ENCODE results near the gene NTF4.
A peak's percentile ranks its signal among the peaks of the same experiment; 100 is the strongest.
"Not testable (repeated sequence)": the region's sequence is repeated elsewhere in the genome, so short reads cannot be mapped to it uniquely, and the experiment has no call there.

The NTF4 gene

DNA sequence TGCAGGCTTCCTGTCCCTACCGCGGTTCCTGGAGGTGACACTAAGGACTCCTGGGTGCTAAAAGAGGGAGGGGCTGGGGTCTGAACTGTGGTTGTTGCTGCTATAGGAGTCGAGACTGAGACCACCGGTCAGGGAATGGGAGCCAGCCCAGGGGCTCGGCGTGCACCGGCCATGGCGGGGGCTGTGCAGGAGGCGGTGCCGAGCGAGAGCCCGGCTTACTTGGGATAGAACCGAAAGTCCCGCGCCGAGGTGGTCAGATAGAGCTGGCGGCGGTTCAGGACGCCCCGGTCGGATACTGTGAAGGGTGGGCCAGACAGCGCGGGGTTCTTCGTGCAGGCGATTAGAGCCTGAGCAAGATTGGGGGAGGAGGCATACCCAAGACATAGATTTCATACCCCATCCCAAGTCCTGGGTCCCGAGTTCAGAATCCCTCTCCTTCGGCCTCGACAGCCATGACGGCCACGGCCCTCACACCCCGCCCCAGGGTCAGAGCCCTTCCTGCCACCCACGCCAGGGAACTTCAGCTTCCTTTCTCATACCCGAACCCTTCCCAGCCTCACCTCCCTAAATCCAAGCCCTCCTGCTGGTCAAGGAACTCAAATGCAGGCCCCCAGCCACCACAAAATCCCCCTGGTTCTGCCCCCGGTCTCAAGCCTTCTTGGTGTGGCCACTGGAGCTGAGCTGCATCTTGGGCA lies 7.6 kb downstream of the NTF4 start:
- DNase-seq (ENCODE audit: low spot score) = not testable (repeated sequence)

DNA sequence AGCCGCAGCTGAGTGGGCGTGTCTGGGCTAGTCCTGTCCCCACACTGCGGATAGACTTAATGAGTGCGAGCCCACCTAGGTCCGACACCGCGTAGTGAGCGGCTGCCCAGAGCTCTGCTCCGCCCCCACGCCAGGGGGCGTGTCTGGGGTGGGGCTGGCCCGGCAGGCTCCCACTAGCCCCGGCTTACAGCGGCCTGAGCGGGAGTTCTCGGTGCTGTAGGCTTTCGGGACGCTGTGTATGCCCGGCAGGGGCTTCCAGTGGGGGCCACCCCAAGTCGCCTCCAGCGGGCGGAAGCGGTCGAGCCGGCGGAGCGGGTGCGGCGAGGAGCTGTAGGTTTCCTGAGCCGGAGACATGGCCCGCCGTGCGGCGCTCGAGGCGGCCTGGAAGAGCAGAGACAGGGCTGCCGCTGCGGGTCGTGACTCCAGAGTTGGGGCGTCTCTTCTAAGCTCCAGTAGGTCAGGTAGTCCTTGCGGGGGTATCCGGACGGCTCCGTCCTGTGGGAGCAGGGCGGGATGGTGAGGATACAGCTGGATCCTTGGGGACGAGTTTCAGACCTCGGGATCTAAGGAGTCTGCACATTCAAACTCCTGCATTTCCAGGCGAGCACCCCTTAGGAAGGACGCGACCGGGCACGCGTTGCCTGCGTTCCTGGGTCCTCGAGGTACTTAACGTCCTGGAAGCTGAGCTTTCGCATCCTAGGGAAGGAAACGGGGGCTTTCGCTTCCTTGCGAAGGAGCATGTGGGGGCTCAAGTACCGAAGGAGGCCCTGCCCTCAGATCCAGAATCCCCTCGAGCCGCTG lies 8.3 kb downstream of the NTF4 start:
- peak; percentile 89 for DNase-seq (ENCODE audit: low spot score)

- peak; percentile 67 for DNase-seq (ENCODE audit: low spot score)
Observed at GRCh38 chr19:49050376-49051033, 14.1 kb downstream of the NTF4 start.

DNA sequence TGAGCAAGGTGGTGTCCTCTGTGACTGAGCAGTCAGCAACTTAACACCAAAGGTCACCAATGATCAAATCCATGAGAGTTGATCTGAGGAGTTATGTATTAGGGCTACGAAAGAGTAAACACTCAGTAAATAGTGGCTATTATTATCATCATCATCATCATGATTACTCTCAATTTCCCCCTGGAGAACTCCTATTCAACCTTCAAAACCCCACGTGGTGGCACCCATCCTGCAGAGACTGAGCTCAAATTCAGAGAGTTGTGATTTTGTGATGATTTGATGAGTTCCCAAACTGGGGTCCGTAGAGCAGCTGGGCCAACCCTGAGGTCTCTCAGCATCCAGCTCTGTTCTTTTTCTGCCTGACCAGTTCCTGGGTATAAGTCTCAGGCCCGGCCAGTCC lies 14.8 kb downstream of the NTF4 start:
- not testable (repeated sequence) for DNase-seq (ENCODE audit: low spot score)

DNA sequence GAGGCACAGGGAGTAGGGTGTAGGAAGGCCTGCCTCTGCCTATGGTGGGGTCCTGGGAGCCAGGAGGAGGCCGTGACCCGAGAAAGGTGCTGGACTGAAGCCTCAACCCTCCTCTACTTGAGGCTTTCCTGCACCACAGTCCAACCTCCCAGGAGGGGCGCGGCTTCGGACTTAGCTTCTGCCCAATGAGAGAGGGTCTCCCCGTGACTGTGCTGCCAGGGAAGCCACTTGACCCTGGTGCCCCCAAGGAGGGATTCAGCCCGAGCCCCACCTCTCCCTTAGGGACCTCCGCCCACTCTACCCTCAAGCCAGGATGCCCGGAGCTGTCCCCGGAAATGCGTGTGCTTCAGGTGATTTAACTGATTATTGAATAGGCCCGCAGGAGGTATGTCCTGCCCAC lies 15.6 kb downstream of the NTF4 start, which contains the start of gene CGB8:
Gene CGB8 (minus strand): TSS at position 101 of the 400 bp plus-strand sequence. CDS start 372 bp downstream, outside the sequence.
- DNase-seq (ENCODE audit: low spot score) = not testable (repeated sequence)

DNA sequence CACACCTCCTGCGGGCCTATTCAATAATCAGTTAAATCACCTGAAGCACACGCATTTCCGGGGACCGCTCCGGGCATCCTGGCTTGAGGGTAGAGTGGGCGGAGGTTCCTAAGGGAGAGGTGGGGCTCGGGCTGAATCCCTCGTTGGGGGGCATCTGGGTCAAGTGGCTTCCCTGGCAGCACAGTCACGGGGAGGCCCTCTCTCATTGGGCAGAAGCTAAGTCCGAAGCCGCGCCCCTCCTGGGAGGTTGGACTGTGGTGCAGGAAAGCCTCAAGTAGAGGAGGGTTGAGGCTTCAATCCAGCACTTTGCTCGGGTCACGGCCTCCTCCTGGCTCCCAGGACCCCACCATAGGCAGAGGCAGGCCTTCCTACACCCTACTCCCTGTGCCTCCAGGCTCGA lies 21.1 kb downstream of the NTF4 start, which contains the start of gene CGB5:
Gene CGB5 (plus strand): TSS at position 301 of the 400 bp plus-strand sequence. CDS start 362 bp downstream, outside the sequence.
- DNase-seq (ENCODE audit: low spot score) = not testable (repeated sequence)

- not testable (repeated sequence) for DNase-seq (ENCODE audit: low spot score)
Observed at GRCh38 chr19:49042666-49043065, 22.0 kb downstream of the NTF4 start.

- no peak for DNase-seq (ENCODE audit: low spot score)
Observed at GRCh38 chr19:49042177-49042576, 22.4 kb downstream of the NTF4 start.

- not testable (repeated sequence) for DNase-seq (ENCODE audit: low spot score)
Observed at GRCh38 chr19:49039736-49040135, 24.9 kb downstream of the NTF4 start.

- not testable (repeated sequence) for DNase-seq (ENCODE audit: low spot score)
Observed at GRCh38 chr19:49038557-49039276, 25.9 kb downstream of the NTF4 start.

DNA sequence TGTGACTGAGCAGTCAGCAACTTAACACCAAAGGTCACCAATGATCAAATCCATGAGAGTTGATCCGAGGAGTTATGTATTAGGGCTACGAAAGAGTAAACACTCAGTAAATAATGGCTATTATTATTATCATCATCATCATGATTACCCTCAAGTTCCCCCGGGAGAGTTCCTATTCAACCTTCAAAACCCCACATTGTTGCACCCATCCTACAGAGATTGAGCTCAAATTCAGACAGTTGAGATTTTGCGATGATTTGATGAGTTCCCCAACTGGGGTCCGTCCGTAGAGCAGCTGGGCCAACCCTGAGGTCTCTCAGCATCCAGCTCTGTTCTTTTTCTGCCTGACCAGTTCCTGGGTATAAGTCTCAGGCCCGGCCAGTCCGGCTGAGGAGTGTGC lies 26.5 kb downstream of the NTF4 start:
- not testable (repeated sequence) for DNase-seq (ENCODE audit: low spot score)

- not testable (repeated sequence) for DNase-seq (ENCODE audit: low spot score)
Observed at GRCh38 chr19:49036815-49037214, 27.8 kb downstream of the NTF4 start, which contains the start of gene CGB1. TSS of gene CGB1 (minus strand) at chr19:49036895. CDS start at chr19:49036711, 184 bp downstream.

GRCh38 chr19:49031642-49032301 lies 32.8 kb downstream of the NTF4 start, which contains the start of gene CGB2:
TSS of gene CGB2 (plus strand) at chr19:49031890. CDS start at chr19:49032096, 206 bp downstream.
- not testable (repeated sequence) for DNase-seq (ENCODE audit: low spot score)

GRCh38 chr19:49030323-49030722 lies 34.3 kb downstream of the NTF4 start:
- not testable (repeated sequence) for DNase-seq (ENCODE audit: low spot score)

- DNase-seq (ENCODE audit: low spot score) = not testable (repeated sequence)
Observed at GRCh38 chr19:49029749-49030148, 34.9 kb downstream of the NTF4 start.

- DNase-seq (ENCODE audit: low spot score) = not testable (repeated sequence)
Observed at GRCh38 chr19:49028686-49029085, 35.9 kb downstream of the NTF4 start.

DNA sequence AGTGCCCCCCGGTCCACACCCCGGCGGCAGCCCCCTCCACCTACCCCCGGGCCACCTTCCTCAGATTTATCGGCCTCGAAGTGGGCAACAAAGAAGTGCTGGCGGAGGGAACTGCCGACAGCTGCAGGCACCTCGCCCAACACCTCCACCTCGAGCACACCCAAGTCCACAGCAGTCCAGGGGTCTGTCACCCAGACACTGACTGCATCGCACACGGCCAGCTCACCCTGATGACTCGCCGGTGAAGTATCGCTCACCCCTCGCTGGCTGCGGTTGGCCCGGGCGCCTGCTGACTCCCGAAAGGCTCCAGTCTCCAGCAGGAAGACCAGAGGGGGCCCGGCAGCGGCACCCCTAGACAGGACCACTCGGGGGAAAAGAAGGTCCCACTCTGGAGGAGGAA lies 39.0 kb downstream of the NTF4 start:
- DNase-seq (ENCODE audit: low spot score) = not testable (repeated sequence)

GRCh38 chr19:49025088-49025487 lies 39.5 kb downstream of the NTF4 start:
- not testable (repeated sequence) for DNase-seq (ENCODE audit: low spot score)

DNA sequence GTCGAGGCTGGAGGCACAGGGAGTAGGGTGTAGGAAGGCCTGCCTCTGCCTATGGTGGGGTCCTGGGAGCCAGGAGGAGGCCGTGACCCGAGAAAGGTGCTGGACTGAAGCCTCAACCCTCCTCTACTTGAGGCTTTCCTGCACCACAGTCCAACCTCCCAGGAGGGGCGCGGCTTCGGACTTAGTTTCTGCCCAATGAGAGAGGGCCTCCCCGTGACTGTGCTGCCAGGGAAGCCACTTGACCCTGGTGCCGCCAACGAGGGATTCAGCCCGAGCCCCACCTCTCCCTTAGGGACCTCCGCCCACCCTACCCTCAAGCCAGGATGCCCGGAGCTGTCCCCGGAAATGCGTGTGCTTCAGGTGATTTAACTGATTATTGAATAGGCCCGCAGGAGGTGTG lies 40.4 kb downstream of the NTF4 start, which contains the start of gene CGB3:
Gene CGB3 (minus strand): TSS at position 101 of the 400 bp plus-strand sequence. CDS start 362 bp downstream, outside the sequence.
- not testable (repeated sequence) for DNase-seq (ENCODE audit: low spot score)

DNA sequence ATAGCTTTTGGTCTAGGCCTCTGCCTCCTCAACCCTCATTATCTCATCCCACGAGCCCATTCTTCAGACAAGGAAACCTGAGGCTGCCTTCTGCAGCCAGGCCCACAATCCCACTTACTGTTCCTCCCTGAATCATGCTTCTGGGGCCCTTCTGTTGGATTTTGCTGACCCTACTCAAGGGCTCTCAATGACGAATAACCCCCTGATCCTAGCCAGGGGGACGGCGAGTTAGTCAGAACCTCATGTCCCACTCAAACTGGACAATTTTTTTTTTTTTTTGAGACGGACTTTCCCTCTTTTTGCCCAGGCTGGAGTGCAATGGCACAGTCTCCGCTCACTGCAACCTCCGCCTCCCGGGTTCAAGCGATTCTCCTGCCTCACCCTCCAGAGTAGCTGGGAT lies 42.5 kb downstream of the NTF4 start:
- no peak for DNase-seq (ENCODE audit: low spot score)

All from AG08396 (cell line).